ENCODE measurements around the gene ZNF35.
"Not testable (repeated sequence)": the region's sequence is repeated elsewhere in the genome, so short reads cannot be mapped to it uniquely, and the experiment has no call there.

- not testable (repeated sequence) for TF ChIP-seq TAF1 (IDR thresholded peaks at IDR 0.05; ENCODE audit: borderline replicate concordance, low read depth, low read length); CTCF (IDR thresholded peaks at IDR 0.05); SIN3A (IDR thresholded peaks at IDR 0.05; ENCODE audit: borderline replicate concordance, low read depth, low read length); RCOR1 (IDR thresholded peaks at IDR 0.05; ENCODE audit: low read length)
Measured at GRCh38 chr3:44673466-44673865, 24.9 kb downstream of the ZNF35 start.

All from SK-N-SH (cell line).